Upper lobe of left lung (tissue), 6 donors: Measurements from ENCODE around the gene MARCHF3. TPM values are rescaled to one million over a fixed set of nuclear protein-coding genes. Genes with fewer than 3 reads are reported as not detected.

ENCODE experiments used
- ATAC-seq, 2 donors: fragments of 200-7000 bp; cut with Tn5 transposase; one replicate each; pipeline ENCODE4 v1.9.1; 2022; ENCODE audit warnings: mild to moderate bottlenecking in 2 of 2, moderate library complexity in 2 of 2; ENCODE audit not compliant: low FRiP score in 2 of 2
- DNase-seq, 2 donors: peaks; one replicate each; pipeline ENCODE4 v3.0.0-alpha.2; 2019 to 2020
- H3K27ac ChIP-seq, 4 donors: fragments of 200-600 bp; sonication (generic); one replicate each; pipeline ENCODE4 v1.5.1; 2016 to 2019
- H3K27me3 ChIP-seq, 4 donors: fragments of 200-600 bp; sonication (generic); one replicate each; pipeline ENCODE4 v1.5.1; 2017 to 2019
- H3K36me3 ChIP-seq, 4 donors: fragments of 200-600 bp; sonication (generic); one replicate each; pipeline ENCODE4 v1.5.1; 2016 to 2019
- H3K4me1 ChIP-seq, 4 donors: fragments of 200-600 bp; sonication (generic); one replicate each; pipeline ENCODE4 v1.5.1; 2018 to 2019
- H3K4me3 ChIP-seq, 4 donors: fragments of 200-600 bp; sonication (generic); one replicate each; pipeline ENCODE4 v1.5.1; 2017 to 2019; ENCODE audit warnings: mild to moderate bottlenecking in 2 of 4, moderate library complexity in 1 of 4
- H3K9me3 ChIP-seq, 4 donors: fragments of 200-600 bp; sonication (generic); one replicate each; pipeline ENCODE4 v1.5.1; 2018 to 2019
- CTCF ChIP-seq, 6 experiments: fragments of 450-650 bp in 4 of 6; fragments of 200-600 bp in 2 of 6; sonication (generic) in 2 of 6; IDR thresholded peaks; one replicate each; pipeline ENCODE4 v1.5.1; 2016 to 2019; ENCODE audit warnings: antibody characterized with exemption in 6 of 6
- EP300 ChIP-seq, 4 donors: sonication (generic); formaldehyde crosslinking; IDR thresholded peaks; one replicate each; pipeline ENCODE4 v1.5.1; 2017; ENCODE audit warnings: antibody characterized with exemption in 4 of 4, control low read depth in 2 of 4
- POLR2A ChIP-seq, 4 donors: fragments of 450-650 bp; IDR thresholded peaks; one replicate each; pipeline ENCODE4 v1.5.1; 2016 to 2017; ENCODE audit warnings: antibody characterized with exemption in 4 of 4, mild to moderate bottlenecking in 2 of 4
- POLR2AphosphoS5 ChIP-seq, 2 donors: sonication (generic); formaldehyde crosslinking; IDR thresholded peaks; one replicate each; pipeline ENCODE4 v1.5.1; 2017; ENCODE audit warnings: antibody characterized with exemption in 2 of 2
- WGBS, 2 donors: methylation state at CpG; one replicate each; pipeline ENCODE4 v1.1.5; 2017 to 2018; 5-methylcytosine and 5-hydroxymethylcytosine counted together
- total RNA-seq, 6 donors: library from RNA; depleted of rRNA in 4 of 6; stranded (reverse); fragments of >200 nt in 4 of 6; gene quantifications; one replicate each; pipeline versions ENCODE4 v1.1.0 to v1.2.1, GENCODE V29; 2016 to 2021
- donor health status: DM: no; HTN: no; CAD: no; lungs with moderate emphysema.
- donor health status: DM: no; HTN: yes; CAD: no; lungs with severe emphysema.

MARCHF3 gene
- total RNA-seq, 6 donors from 2014 or later = 2.1 to 16.2 (median 6.7) TPM

GRCh38 chr5:127046343-127047072 is 16.1 kb upstream of the MARCHF3 start:
- Histone ChIP-seq H3K27ac (no peak overlapping the region), H3K36me3 (no peaks in the 10 kb centered on the region), H3K4me3 (no peak overlapping the region), H3K27me3 (no peaks in the 10 kb centered on the region), H3K4me1 (peaks cover 0 to 1% (median under 1%) of the 10 kb centered on the region in 4 donors), H3K9me3 (no peaks in the 10 kb centered on the region)
- 93 to 96% methylated on average over 4 of the region's 4 CpGs for WGBS, 2 donors
- DNase-seq (no peak), ATAC-seq (no peak)
- no peak for TF ChIP-seq POLR2A (IDR thresholded peaks at IDR 0.05)

GRCh38 chr5:127042593-127042992 is 12.2 kb upstream of the MARCHF3 start:
- no peak overlapping the region for H3K4me3 ChIP-seq
- ATAC-seq = no peak
- no peak overlapping the region for H3K27ac ChIP-seq
- H3K27me3 ChIP-seq = no peaks in the 10 kb centered on the region
- no peaks in the 10 kb centered on the region for H3K9me3 ChIP-seq
- no peaks in the 10 kb centered on the region for H3K36me3 ChIP-seq
- peaks cover 0 to 11% (median 4%) of the 10 kb centered on the region in 4 donors for H3K4me1 ChIP-seq
- DNase-seq = no peak
- 87 to 95% methylated on average over 2 of the region's 2 CpGs for WGBS, 2 donors
- no peak for TF ChIP-seq CTCF (IDR thresholded peaks at IDR 0.05)
- no peak for TF ChIP-seq POLR2AphosphoS5 (IDR thresholded peaks at IDR 0.05)
- TF ChIP-seq POLR2A (IDR thresholded peaks at IDR 0.05) = no peak
- no peak for TF ChIP-seq EP300 (IDR thresholded peaks at IDR 0.05)

- no peaks in the 10 kb centered on the region for H3K36me3 ChIP-seq
- no peak overlapping the region for H3K4me3 ChIP-seq
- no peak for TF ChIP-seq POLR2A (IDR thresholded peaks at IDR 0.05)
- no peak for TF ChIP-seq EP300 (IDR thresholded peaks at IDR 0.05)
- TF ChIP-seq POLR2AphosphoS5 (IDR thresholded peaks at IDR 0.05) = no peak
- TF ChIP-seq CTCF (IDR thresholded peaks at IDR 0.05) = no peak
- H3K27ac ChIP-seq = no peak overlapping the region
- no peaks in the 10 kb centered on the region for H3K9me3 ChIP-seq
- WGBS, 2 donors = 82 to 84% methylated on average over 3 of the region's 3 CpGs
- H3K27me3 ChIP-seq = no peaks in the 10 kb centered on the region
- no peak for DNase-seq
- peaks cover 0 to 11% (median 4%) of the 10 kb centered on the region in 4 donors for H3K4me1 ChIP-seq
- peak in 1 of 2 donors; percentile 36 for ATAC-seq
Observed at GRCh38 chr5:127041571-127041970, 11.2 kb upstream of the MARCHF3 start.

- ATAC-seq (peak in 1 of 2 donors; percentile 41), DNase-seq (no peak)
- TF ChIP-seq CTCF (IDR thresholded peaks at IDR 0.05) (no peak), POLR2AphosphoS5 (IDR thresholded peaks at IDR 0.05) (no peak), POLR2A (IDR thresholded peaks at IDR 0.05) (no peak), EP300 (IDR thresholded peaks at IDR 0.05) (no peak)
- Histone ChIP-seq H3K4me1 (peaks cover 0 to 11% (median 4%) of the 10 kb centered on the region in 4 donors), H3K27ac (peak overlapping the region in 2 of 4 donors; percentile 8 to 14), H3K9me3 (no peaks in the 10 kb centered on the region), H3K27me3 (no peaks in the 10 kb centered on the region), H3K4me3 (no peak overlapping the region), H3K36me3 (no peaks in the 10 kb centered on the region)
- WGBS, 2 donors = 27 to 45% methylated on average over 9 of the region's 9 CpGs
Observed at GRCh38 chr5:127040796-127041520, 10.6 kb upstream of the MARCHF3 start.

GRCh38 chr5:127038550-127038949 is 8.2 kb upstream of the MARCHF3 start:
- DNase-seq = no peak
- Histone ChIP-seq H3K27ac (no peak overlapping the region), H3K36me3 (no peaks in the 10 kb centered on the region), H3K4me1 (peaks cover 0 to 11% (median 4%) of the 10 kb centered on the region in 4 donors), H3K9me3 (no peaks in the 10 kb centered on the region), H3K4me3 (no peak overlapping the region), H3K27me3 (no peaks in the 10 kb centered on the region)
- no peak for ATAC-seq
- TF ChIP-seq CTCF (IDR thresholded peaks at IDR 0.05) = no peak
- no peak for TF ChIP-seq POLR2A (IDR thresholded peaks at IDR 0.05)
- no peak for TF ChIP-seq EP300 (IDR thresholded peaks at IDR 0.05)
- TF ChIP-seq POLR2AphosphoS5 (IDR thresholded peaks at IDR 0.05) = no peak
- 76 to 79% methylated on average over 4 of the region's 4 CpGs for WGBS, 2 donors
